Uterus (tissue), 4 donors: ENCODE results near the gene ACTN1. TPM values are rescaled to one million over a fixed set of nuclear protein-coding genes. Genes with fewer than 3 reads are reported as not detected.

Experiments
- DNase-seq, 2 donors: peaks; one replicate each; pipeline ENCODE4 v3.0.0-alpha.2; 2019 to 2020
- H3K27ac ChIP-seq, 2 donors: fragments of 200-600 bp; sonication (generic); 1 replicate in 1 of 2; 2 replicates in 1 of 2; pipeline ENCODE4 v1.5.1; 2016 to 2018
- H3K27me3 ChIP-seq, 2 donors: fragments of 200-600 bp; sonication (generic); one replicate each; pipeline ENCODE4 v1.5.1; 2018 to 2019; ENCODE audit warnings: control low read depth in 1 of 2
- H3K36me3 ChIP-seq, 2 donors: fragments of 200-600 bp; sonication (generic); one replicate each; pipeline ENCODE4 v1.5.1; 2019; ENCODE audit warnings: control low read depth in 1 of 2
- H3K4me1 ChIP-seq, 2 donors: fragments of 200-600 bp; sonication (generic); one replicate each; pipeline ENCODE4 v1.5.1; 2018 to 2019; ENCODE audit warnings: control low read depth in 1 of 2
- H3K4me3 ChIP-seq, 2 donors: fragments of 200-600 bp; sonication (generic); 1 replicate in 1 of 2; 2 replicates in 1 of 2; pipeline ENCODE4 v1.5.1; 2018 to 2019; ENCODE audit warnings: mild to moderate bottlenecking in 1 of 2
- H3K9me3 ChIP-seq, 2 donors: fragments of 200-600 bp; sonication (generic); one replicate each; pipeline ENCODE4 v1.5.1; 2019; ENCODE audit warnings: control low read depth in 1 of 2
- POLR2A ChIP-seq, 2 donors: fragments of 450-650 bp; IDR thresholded peaks; one replicate each; pipeline ENCODE4 v1.6.1; 2016; ENCODE audit warnings: antibody characterized with exemption in 2 of 2, mild to moderate bottlenecking in 1 of 2, moderate library complexity in 1 of 2
- intact Hi-C: fragments of 100-400 bp; cut with DNase I; formaldehyde crosslinking; loops from one replicate; pipeline ENCODE4 v1.15.1; 2023; ENCODE audit warnings: low total_unique reads
- total RNA-seq, 4 donors: library from RNA; depleted of rRNA in 3 of 4; stranded (reverse); fragments of >200 nt in 3 of 4; gene quantifications; one replicate each; pipeline versions ENCODE4 v1.1.0 to v1.2.4, GENCODE V29; 2014 to 2023
- TF ChIP-seq, protein P1 (sequence below), 4 experiments: fragments of 200-600 bp in 2 of 4; fragments of 450-650 bp in 2 of 4; sonication (generic) in 2 of 4; IDR thresholded peaks; one replicate each; pipeline ENCODE4 v1.5.1; 2016 to 2019; ENCODE audit warnings: antibody characterized with exemption in 4 of 4, mild to moderate bottlenecking in 2 of 4, moderate library complexity in 1 of 4
- donor health status: DM: yes; HTN: yes; CAD: no.

ACTN1 gene
- total RNA-seq, 4 donors from 2014 or later: 147 to 538 (median 343) TPM

GRCh38 chr14:68862954-68863594, 116.0 kb downstream of the ACTN1 start:
- peak; percentile 81 to 82 for DNase-seq
- Histone ChIP-seq H3K9me3 (no peaks in the 10 kb centered on the region), H3K4me1 (no peaks in the 10 kb centered on the region), H3K27me3 (no peaks in the 10 kb centered on the region), H3K4me3 (no peak overlapping the region), H3K27ac (no peak overlapping the region), H3K36me3 (no peaks in the 10 kb centered on the region)
- TF ChIP-seq, protein P1, sequence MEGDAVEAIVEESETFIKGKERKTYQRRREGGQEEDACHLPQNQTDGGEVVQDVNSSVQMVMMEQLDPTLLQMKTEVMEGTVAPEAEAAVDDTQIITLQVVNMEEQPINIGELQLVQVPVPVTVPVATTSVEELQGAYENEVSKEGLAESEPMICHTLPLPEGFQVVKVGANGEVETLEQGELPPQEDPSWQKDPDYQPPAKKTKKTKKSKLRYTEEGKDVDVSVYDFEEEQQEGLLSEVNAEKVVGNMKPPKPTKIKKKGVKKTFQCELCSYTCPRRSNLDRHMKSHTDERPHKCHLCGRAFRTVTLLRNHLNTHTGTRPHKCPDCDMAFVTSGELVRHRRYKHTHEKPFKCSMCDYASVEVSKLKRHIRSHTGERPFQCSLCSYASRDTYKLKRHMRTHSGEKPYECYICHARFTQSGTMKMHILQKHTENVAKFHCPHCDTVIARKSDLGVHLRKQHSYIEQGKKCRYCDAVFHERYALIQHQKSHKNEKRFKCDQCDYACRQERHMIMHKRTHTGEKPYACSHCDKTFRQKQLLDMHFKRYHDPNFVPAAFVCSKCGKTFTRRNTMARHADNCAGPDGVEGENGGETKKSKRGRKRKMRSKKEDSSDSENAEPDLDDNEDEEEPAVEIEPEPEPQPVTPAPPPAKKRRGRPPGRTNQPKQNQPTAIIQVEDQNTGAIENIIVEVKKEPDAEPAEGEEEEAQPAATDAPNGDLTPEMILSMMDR (IDR thresholded peaks at IDR 0.05): peak; percentile 72 to 78 (median 74)
- TF ChIP-seq POLR2A (IDR thresholded peaks at IDR 0.05): no peak
- intact Hi-C loops: loop anchor here (10.0 kb wide), 1 partner anchor 242 kb away; no protein-coding TSS in a partner anchor

DNA sequence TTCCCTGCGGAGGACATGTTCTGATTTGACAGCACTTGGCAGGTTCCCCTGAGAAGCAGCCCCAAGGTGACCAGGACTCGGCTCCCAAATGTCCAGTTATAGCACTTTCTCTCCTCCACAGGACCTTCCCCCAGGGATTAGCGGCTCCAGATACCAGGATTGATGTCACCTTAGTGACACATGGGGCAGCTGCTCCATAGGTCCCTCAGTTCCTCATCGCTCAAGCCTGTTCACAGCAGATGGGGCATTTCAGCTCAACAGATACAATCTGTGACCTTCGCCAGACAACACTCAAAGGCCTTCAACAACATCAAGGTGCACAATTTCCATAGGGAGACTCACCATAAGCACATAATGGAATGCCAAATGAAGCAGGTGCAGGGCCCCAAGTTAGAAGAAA, 118.3 kb downstream of the ACTN1 start:
- intact Hi-C loops: loop anchor here (10.0 kb wide), 1 partner anchor 244 kb away; no protein-coding TSS in a partner anchor
- DNase-seq: no peak
- H3K4me1 ChIP-seq: no peaks in the 10 kb centered on the region
- no peaks in the 10 kb centered on the region for H3K36me3 ChIP-seq
- no peak overlapping the region for H3K4me3 ChIP-seq
- H3K27ac ChIP-seq: no peak overlapping the region
- H3K27me3 ChIP-seq: no peaks in the 10 kb centered on the region
- no peaks in the 10 kb centered on the region for H3K9me3 ChIP-seq
- no peak for TF ChIP-seq POLR2A (IDR thresholded peaks at IDR 0.05)
- TF ChIP-seq, protein P1 (IDR thresholded peaks at IDR 0.05): no peak

GRCh38 chr14:68857516-68858070, 121.5 kb downstream of the ACTN1 start:
- Histone ChIP-seq H3K4me3 (no peak overlapping the region), H3K9me3 (no peaks in the 10 kb centered on the region), H3K27me3 (no peaks in the 10 kb centered on the region), H3K27ac (peak overlapping the region in 1 of 2 donors; percentile 26), H3K4me1 (no peaks in the 10 kb centered on the region), H3K36me3 (no peaks in the 10 kb centered on the region)
- no peak for DNase-seq
- intact Hi-C loops: no loop called here
- TF ChIP-seq, protein P1 (IDR thresholded peaks at IDR 0.05): no peak
- no peak for TF ChIP-seq POLR2A (IDR thresholded peaks at IDR 0.05)

GRCh38 chr14:68856572-68856971, 122.5 kb downstream of the ACTN1 start:
- intact Hi-C loops: no loop called here
- no peak for DNase-seq
- no peaks in the 10 kb centered on the region for H3K9me3 ChIP-seq
- no peak for TF ChIP-seq POLR2A (IDR thresholded peaks at IDR 0.05)
- TF ChIP-seq, protein P1 (IDR thresholded peaks at IDR 0.05): no peak
- H3K36me3 ChIP-seq: no peaks in the 10 kb centered on the region
- H3K4me1 ChIP-seq: no peaks in the 10 kb centered on the region
- no peaks in the 10 kb centered on the region for H3K27me3 ChIP-seq
- no peak overlapping the region for H3K4me3 ChIP-seq
- peak overlapping the region; percentile 57 to 80 for H3K27ac ChIP-seq

DNA sequence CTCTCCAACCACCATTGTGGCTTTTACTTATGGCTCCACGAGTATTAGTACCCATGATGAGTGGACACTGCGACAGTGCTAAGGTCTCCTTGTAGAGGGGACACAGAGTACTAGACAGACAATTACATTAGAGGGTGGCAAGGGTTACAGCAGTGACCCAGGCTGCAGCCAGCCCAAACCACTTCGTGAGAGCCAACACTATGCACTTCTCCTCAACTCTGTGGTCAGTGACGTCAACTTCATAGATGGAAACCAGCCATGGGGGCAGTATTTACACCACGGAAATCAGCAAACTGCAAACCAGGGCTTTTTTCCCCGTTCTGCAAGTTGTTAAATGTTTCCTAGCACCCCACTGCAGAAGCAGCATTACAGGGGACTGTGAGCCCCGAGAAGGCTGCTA, 124.7 kb downstream of the ACTN1 start:
- Histone ChIP-seq H3K4me3 (no peak overlapping the region), H3K36me3 (no peaks in the 10 kb centered on the region), H3K27me3 (no peaks in the 10 kb centered on the region), H3K27ac (no peak overlapping the region), H3K9me3 (no peaks in the 10 kb centered on the region), H3K4me1 (no peaks in the 10 kb centered on the region)
- no peak for DNase-seq
- no peak for TF ChIP-seq POLR2A (IDR thresholded peaks at IDR 0.05)
- TF ChIP-seq, protein P1 (IDR thresholded peaks at IDR 0.05): no peak
- intact Hi-C loops: no loop called here
